HS-27A (cell line): Measurements from ENCODE around the gene GJD4.

Source experiments
- DNase-seq: peaks from one replicate; pipeline ENCODE4 v3.0.0-alpha.2; 2012; ENCODE audit warnings: low read depth, missing footprints

Gene GJD4

DNA sequence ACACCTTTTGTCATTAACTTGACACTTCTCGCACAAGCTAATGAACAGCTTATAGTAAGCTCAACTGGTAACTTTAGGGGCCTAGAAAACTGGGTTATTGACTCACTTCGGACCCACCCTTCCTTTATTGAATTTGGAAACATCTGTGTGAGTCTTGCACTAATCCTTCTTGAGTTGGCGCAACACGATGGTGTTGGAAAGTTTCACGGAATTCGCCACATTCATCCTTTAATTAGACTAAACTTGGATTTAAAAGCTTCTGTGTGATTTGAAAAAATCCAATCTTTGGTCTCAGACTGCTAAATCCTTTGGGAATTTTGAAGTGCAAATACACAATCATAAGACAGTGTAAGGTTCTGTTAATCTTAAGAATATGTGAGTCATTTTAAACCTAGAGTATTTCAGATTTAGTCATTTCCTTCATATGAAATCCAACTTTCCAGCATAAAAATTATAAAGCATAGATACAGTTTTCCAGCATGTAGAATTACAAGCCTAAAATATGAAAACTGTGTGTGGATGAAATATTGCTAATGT, 21.9 kb downstream of the GJD4 start:
- no peak for DNase-seq

GRCh38 chr10:35631404-35631803, 26.3 kb downstream of the GJD4 start:
- no peak for DNase-seq

- DNase-seq = no peak
Measured at GRCh38 chr10:35632027-35632426, 26.9 kb downstream of the GJD4 start.

DNA sequence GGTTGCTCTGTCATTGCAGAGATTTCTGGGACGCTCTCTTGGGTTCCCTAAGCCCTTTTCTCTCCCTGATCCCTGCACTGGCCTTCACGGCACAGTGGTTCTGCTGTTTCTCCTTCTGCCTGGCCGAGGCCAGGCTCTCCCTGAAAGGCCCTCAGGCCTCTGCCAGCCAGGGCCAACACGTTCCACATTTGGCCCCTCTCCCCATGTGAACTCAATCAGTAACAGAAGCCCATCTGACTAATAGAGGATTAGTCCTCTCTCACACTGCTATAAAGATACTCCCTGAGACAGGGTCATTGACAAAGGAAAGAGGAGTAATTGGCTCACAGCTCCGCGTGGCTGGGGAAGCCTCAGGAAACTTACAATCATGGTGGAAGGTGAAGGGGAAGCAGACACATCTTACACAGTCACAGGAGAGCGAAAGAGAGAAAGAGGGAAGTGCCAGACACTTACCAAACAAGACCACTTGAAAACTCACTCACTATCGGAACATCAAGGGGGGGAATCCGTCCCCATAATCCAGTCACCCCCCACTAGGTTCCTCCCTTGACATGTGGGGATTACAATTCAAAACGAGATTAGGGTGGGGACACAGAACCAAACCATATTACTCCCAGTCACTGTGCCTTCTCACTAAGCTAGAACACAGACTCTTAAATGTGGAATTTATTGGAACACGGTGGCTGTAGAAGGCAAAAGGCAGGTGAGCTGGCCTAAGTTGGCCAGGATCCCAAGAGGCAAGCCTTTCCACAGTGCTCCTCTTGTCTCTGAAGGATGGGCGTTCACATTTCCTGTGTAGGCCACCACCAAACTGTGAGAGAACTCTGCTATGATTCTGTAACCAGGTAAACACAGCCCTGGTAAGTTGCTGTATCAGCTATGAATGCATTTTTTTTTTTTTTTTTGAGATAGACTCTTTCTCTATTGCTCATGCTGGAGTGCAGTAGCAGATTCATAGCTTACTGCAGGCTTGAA, 28.2 kb downstream of the GJD4 start:
- DNase-seq = no peak

GRCh38 chr10:35635576-35635975, 30.4 kb downstream of the GJD4 start:
- no peak for DNase-seq

- DNase-seq = no peak
Measured at GRCh38 chr10:35636956-35637355, 31.8 kb downstream of the GJD4 start.

- DNase-seq = no peak
Measured at GRCh38 chr10:35637462-35637861, 32.3 kb downstream of the GJD4 start.

- no peak for DNase-seq
Measured at GRCh38 chr10:35638101-35638500, 33.0 kb downstream of the GJD4 start.

- no peak for DNase-seq
Measured at GRCh38 chr10:35639021-35639727, 34.0 kb downstream of the GJD4 start.

DNA sequence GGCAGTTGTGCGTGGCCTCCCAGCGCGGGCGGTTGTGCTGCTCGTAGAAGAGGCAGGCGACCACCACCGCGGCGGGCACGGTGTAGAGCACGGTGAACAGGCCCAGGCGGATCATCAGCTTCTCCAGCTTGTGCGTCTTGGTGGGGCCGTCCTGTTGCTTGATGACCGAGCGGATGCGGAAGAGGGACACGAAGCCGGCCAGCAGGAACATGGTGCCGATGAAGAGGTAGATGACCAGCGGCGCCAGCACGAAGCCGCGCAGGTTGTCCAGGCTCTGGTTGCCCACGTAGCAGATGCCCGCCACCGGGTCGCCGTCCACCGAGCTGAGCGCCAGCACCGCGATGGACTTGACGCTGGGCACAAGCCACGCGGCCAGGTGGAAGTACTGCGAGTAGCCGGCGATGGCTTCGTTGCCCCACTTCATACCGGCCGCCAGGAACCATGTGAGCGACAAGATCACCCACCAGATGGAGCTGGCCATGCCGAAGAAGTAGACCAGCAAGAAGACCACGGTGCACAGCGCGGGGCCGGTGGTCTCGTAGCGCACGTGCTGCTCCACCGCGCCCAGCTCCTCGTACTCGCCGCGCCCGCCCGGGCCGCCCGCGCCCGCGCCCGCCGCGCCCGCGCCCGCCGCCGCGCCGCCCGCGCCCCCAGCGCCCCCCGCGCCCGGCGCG, 34.7 kb downstream of the GJD4 start:
- DNase-seq = no peak

DNA sequence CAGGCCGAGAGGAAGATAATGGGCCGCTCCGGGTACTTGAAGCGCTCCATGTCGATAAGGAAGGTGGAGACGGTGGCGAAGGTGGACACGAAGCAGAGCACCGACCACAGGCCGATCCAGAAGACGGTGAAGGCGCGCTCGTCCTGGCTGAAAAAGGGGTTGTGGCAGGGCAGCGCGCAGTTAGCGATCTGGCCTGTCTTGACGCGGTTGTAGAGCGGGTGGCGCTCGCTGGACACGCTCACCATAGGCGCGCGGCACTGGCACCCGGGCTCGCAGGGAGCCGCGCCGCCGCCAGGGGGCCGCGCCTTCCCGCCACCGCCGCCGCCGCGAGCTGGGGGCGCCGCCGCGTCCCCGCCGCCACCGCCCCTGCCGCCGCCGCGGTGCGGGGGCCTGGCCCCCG, 35.3 kb downstream of the GJD4 start:
- DNase-seq = no peak

DNA sequence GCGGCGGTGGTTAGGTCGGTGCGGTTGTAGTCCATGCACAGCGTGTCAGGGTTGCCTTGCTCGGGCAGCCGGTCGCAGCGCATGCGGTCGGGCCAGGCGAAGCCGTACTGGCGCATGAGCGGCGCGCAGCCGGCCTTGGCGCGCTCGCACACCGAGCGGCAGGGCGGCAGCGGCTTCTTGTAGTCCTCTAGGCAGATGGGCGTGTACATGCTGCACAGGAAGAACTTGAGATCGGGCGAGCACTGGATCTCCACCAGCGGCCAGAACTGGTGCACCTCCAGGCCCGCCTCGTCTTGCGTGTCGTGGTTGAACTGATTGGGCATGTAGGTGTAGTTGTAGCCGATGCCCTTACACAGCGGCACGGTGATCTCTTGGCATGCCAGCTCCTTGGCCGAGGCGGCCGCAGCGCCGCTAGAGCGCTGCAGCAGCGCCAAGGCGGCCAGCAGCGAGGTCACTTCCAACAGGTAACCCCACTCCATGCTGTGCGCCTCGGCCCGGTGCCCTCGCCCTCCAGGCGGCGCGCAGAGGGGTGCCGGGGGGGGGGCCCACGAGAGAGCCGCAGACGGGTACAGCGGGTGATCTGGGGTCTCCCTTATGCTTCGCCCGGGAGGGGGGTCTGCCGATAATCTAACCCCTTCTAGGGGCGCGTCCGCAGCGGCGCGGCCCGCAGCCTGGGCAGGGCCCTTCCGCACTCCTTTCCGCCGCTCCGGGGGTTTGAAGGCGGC, 36.0 kb downstream of the GJD4 start:
- DNase-seq = no peak

GRCh38 chr10:35641676-35642034, 36.5 kb downstream of the GJD4 start:
- DNase-seq = no peak

GRCh38 chr10:35642035-35642792, 37.1 kb downstream of the GJD4 start, which contains the start of gene FZD8:
TSS of gene FZD8 (minus strand) at chr10:35642296. CDS start at chr10:35641429, 867 bp downstream.
- DNase-seq = peak; percentile 59

GRCh38 chr10:35642793-35643114, 37.6 kb downstream of the GJD4 start:
- DNase-seq = no peak

- no peak for DNase-seq
Measured at GRCh38 chr10:35643151-35644049, 38.3 kb downstream of the GJD4 start.

GRCh38 chr10:35644050-35644950, 39.2 kb downstream of the GJD4 start:
- no peak for DNase-seq

DNA sequence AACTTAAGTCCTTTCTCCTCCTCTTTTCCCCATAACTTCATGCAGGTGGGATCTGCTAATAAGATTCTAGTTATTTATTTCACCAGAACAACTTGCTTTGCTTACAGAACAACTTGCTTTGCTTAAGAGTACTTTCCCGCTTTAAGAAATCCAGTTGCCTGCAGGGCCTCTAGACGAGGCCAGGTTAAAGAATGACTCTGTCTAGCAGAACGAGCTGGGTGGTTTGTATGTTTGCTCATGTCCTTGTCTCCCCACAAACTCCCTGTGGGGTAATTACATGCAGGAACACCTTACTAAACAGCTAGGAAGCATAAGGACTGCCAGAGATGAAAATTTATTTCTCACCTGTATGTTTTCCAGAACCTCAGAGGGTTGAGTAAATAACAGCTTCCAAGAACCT, 45.8 kb downstream of the GJD4 start:
- no peak for DNase-seq

- DNase-seq = no peak
Measured at GRCh38 chr10:35652824-35653223, 47.7 kb downstream of the GJD4 start.
